ENCODE measurements around the gene EFCAB8.

EFCAB8 gene

GRCh38 chr20:32839982-32840285, 18.8 kb upstream of the EFCAB8 start:
- H3K9me3 ChIP-seq (ENCODE audit: control insufficient read depth in 2 of 2, low read length in 2 of 2) = no peaks in the 10 kb centered on the region
- no peak overlapping the region for H3K27ac ChIP-seq (ENCODE audit: low read depth in 2 of 2, low read length in 2 of 2)
- peaks cover 38 to 56% of the 10 kb centered on the region in 2 donors for H3K36me3 ChIP-seq (ENCODE audit: control insufficient read depth in 2 of 2, insufficient read depth in 2 of 2, low read length in 2 of 2)
- no peak overlapping the region for H3K4me3 ChIP-seq (ENCODE audit: low read length in 2 of 2)
- H3K9ac ChIP-seq (ENCODE audit: low read depth in 1 of 2, low read length in 2 of 2) = no peak overlapping the region
- no peaks in the 10 kb centered on the region for H3K4me1 ChIP-seq (ENCODE audit: control insufficient read depth in 2 of 2, insufficient read depth in 2 of 2, low read length in 2 of 2)
- H3K27me3 ChIP-seq (ENCODE audit: control insufficient read depth in 2 of 2, insufficient read depth in 2 of 2, low read length in 2 of 2) = no peaks in the 10 kb centered on the region

- Histone ChIP-seq H3K9me3 (ENCODE audit: control insufficient read depth in 2 of 2, low read length in 2 of 2) (no peaks in the 10 kb centered on the region), H3K27me3 (ENCODE audit: control insufficient read depth in 2 of 2, insufficient read depth in 2 of 2, low read length in 2 of 2) (no peaks in the 10 kb centered on the region)
Measured at GRCh38 chr20:32841174-32841573, 17.5 kb upstream of the EFCAB8 start.

GRCh38 chr20:32841632-32842031, 17.1 kb upstream of the EFCAB8 start:
- Histone ChIP-seq H3K36me3 (ENCODE audit: control insufficient read depth in 2 of 2, insufficient read depth in 2 of 2, low read length in 2 of 2) (peaks cover 44 to 57% of the 10 kb centered on the region in 2 donors), H3K4me3 (ENCODE audit: low read length in 2 of 2) (no peak overlapping the region), H3K27ac (ENCODE audit: low read depth in 2 of 2, low read length in 2 of 2) (no peak overlapping the region), H3K27me3 (ENCODE audit: control insufficient read depth in 2 of 2, insufficient read depth in 2 of 2, low read length in 2 of 2) (no peaks in the 10 kb centered on the region), H3K4me1 (ENCODE audit: control insufficient read depth in 2 of 2, insufficient read depth in 2 of 2, low read length in 2 of 2) (no peaks in the 10 kb centered on the region), H3K9me3 (ENCODE audit: control insufficient read depth in 2 of 2, low read length in 2 of 2) (no peaks in the 10 kb centered on the region), H3K9ac (ENCODE audit: low read depth in 1 of 2, low read length in 2 of 2) (no peak overlapping the region)

More at GRCh38 chr20:32841174-32841573, 17.5 kb upstream of the EFCAB8 start:
- Histone ChIP-seq H3K4me3 (ENCODE audit: low read length in 2 of 2) (no peak overlapping the region), H3K36me3 (ENCODE audit: control insufficient read depth in 2 of 2, insufficient read depth in 2 of 2, low read length in 2 of 2) (peaks cover 44 to 58% of the 10 kb centered on the region in 2 donors), H3K27ac (ENCODE audit: low read depth in 2 of 2, low read length in 2 of 2) (no peak overlapping the region), H3K9ac (ENCODE audit: low read depth in 1 of 2, low read length in 2 of 2) (no peak overlapping the region), H3K4me1 (ENCODE audit: control insufficient read depth in 2 of 2, insufficient read depth in 2 of 2, low read length in 2 of 2) (no peaks in the 10 kb centered on the region)

- no peaks in the 10 kb centered on the region for H3K9me3 ChIP-seq (ENCODE audit: control insufficient read depth in 2 of 2, low read length in 2 of 2)
- H3K4me1 ChIP-seq (ENCODE audit: control insufficient read depth in 2 of 2, insufficient read depth in 2 of 2, low read length in 2 of 2) = no peaks in the 10 kb centered on the region
- no peak overlapping the region for H3K4me3 ChIP-seq (ENCODE audit: low read length in 2 of 2)
- no peaks in the 10 kb centered on the region for H3K27me3 ChIP-seq (ENCODE audit: control insufficient read depth in 2 of 2, insufficient read depth in 2 of 2, low read length in 2 of 2)
- H3K36me3 ChIP-seq (ENCODE audit: control insufficient read depth in 2 of 2, insufficient read depth in 2 of 2, low read length in 2 of 2) = peaks cover 49 to 60% of the 10 kb centered on the region in 2 donors
- H3K27ac ChIP-seq (ENCODE audit: low read depth in 2 of 2, low read length in 2 of 2) = no peak overlapping the region
- no peak overlapping the region for H3K9ac ChIP-seq (ENCODE audit: low read depth in 1 of 2, low read length in 2 of 2)
Measured at GRCh38 chr20:32842688-32843524, 15.8 kb upstream of the EFCAB8 start.

- no peak overlapping the region for H3K27ac ChIP-seq (ENCODE audit: low read depth in 2 of 2, low read length in 2 of 2)
- peaks cover 41 to 55% of the 10 kb centered on the region in 2 donors for H3K36me3 ChIP-seq (ENCODE audit: control insufficient read depth in 2 of 2, insufficient read depth in 2 of 2, low read length in 2 of 2)
- no peak overlapping the region for H3K9ac ChIP-seq (ENCODE audit: low read depth in 1 of 2, low read length in 2 of 2)
- no peaks in the 10 kb centered on the region for H3K9me3 ChIP-seq (ENCODE audit: control insufficient read depth in 2 of 2, low read length in 2 of 2)
- H3K4me1 ChIP-seq (ENCODE audit: control insufficient read depth in 2 of 2, insufficient read depth in 2 of 2, low read length in 2 of 2) = no peaks in the 10 kb centered on the region
- no peak overlapping the region for H3K4me3 ChIP-seq (ENCODE audit: low read length in 2 of 2)
- H3K27me3 ChIP-seq (ENCODE audit: control insufficient read depth in 2 of 2, insufficient read depth in 2 of 2, low read length in 2 of 2) = no peaks in the 10 kb centered on the region
Measured at GRCh38 chr20:32845786-32846185, 12.9 kb upstream of the EFCAB8 start.

- Histone ChIP-seq H3K36me3 (ENCODE audit: control insufficient read depth in 2 of 2, insufficient read depth in 2 of 2, low read length in 2 of 2) (peaks cover 46 to 54% of the 10 kb centered on the region in 2 donors), H3K27ac (ENCODE audit: low read depth in 2 of 2, low read length in 2 of 2) (no peak overlapping the region), H3K9ac (ENCODE audit: low read depth in 1 of 2, low read length in 2 of 2) (no peak overlapping the region), H3K4me3 (ENCODE audit: low read length in 2 of 2) (no peak overlapping the region), H3K4me1 (ENCODE audit: control insufficient read depth in 2 of 2, insufficient read depth in 2 of 2, low read length in 2 of 2) (no peaks in the 10 kb centered on the region), H3K27me3 (ENCODE audit: control insufficient read depth in 2 of 2, insufficient read depth in 2 of 2, low read length in 2 of 2) (no peaks in the 10 kb centered on the region), H3K9me3 (ENCODE audit: control insufficient read depth in 2 of 2, low read length in 2 of 2) (no peaks in the 10 kb centered on the region)
Measured at GRCh38 chr20:32846852-32847251, 11.9 kb upstream of the EFCAB8 start.

- no peaks in the 10 kb centered on the region for H3K4me1 ChIP-seq (ENCODE audit: control insufficient read depth in 2 of 2, insufficient read depth in 2 of 2, low read length in 2 of 2)
- no peaks in the 10 kb centered on the region for H3K27me3 ChIP-seq (ENCODE audit: control insufficient read depth in 2 of 2, insufficient read depth in 2 of 2, low read length in 2 of 2)
- H3K36me3 ChIP-seq (ENCODE audit: control insufficient read depth in 2 of 2, insufficient read depth in 2 of 2, low read length in 2 of 2) = peaks cover 38 to 51% of the 10 kb centered on the region in 2 donors
- no peaks in the 10 kb centered on the region for H3K9me3 ChIP-seq (ENCODE audit: control insufficient read depth in 2 of 2, low read length in 2 of 2)
- no peak overlapping the region for H3K9ac ChIP-seq (ENCODE audit: low read depth in 1 of 2, low read length in 2 of 2)
- no peak overlapping the region for H3K4me3 ChIP-seq (ENCODE audit: low read length in 2 of 2)
- no peak overlapping the region for H3K27ac ChIP-seq (ENCODE audit: low read depth in 2 of 2, low read length in 2 of 2)
Measured at GRCh38 chr20:32847964-32848363, 10.8 kb upstream of the EFCAB8 start.

GRCh38 chr20:32848846-32849245, 9.9 kb upstream of the EFCAB8 start:
- Histone ChIP-seq H3K27me3 (ENCODE audit: control insufficient read depth in 2 of 2, insufficient read depth in 2 of 2, low read length in 2 of 2) (no peaks in the 10 kb centered on the region), H3K4me1 (ENCODE audit: control insufficient read depth in 2 of 2, insufficient read depth in 2 of 2, low read length in 2 of 2) (no peaks in the 10 kb centered on the region), H3K4me3 (ENCODE audit: low read length in 2 of 2) (no peak overlapping the region), H3K9me3 (ENCODE audit: control insufficient read depth in 2 of 2, low read length in 2 of 2) (no peaks in the 10 kb centered on the region), H3K27ac (ENCODE audit: low read depth in 2 of 2, low read length in 2 of 2) (no peak overlapping the region), H3K36me3 (ENCODE audit: control insufficient read depth in 2 of 2, insufficient read depth in 2 of 2, low read length in 2 of 2) (peaks cover 42 to 54% of the 10 kb centered on the region in 2 donors), H3K9ac (ENCODE audit: low read depth in 1 of 2, low read length in 2 of 2) (no peak overlapping the region)

- Histone ChIP-seq H3K4me3 (ENCODE audit: low read length in 2 of 2) (no peak overlapping the region), H3K27ac (ENCODE audit: low read depth in 2 of 2, low read length in 2 of 2) (no peak overlapping the region), H3K36me3 (ENCODE audit: control insufficient read depth in 2 of 2, insufficient read depth in 2 of 2, low read length in 2 of 2) (peaks cover 42 to 59% of the 10 kb centered on the region in 2 donors), H3K27me3 (ENCODE audit: control insufficient read depth in 2 of 2, insufficient read depth in 2 of 2, low read length in 2 of 2) (no peaks in the 10 kb centered on the region), H3K9ac (ENCODE audit: low read depth in 1 of 2, low read length in 2 of 2) (no peak overlapping the region), H3K4me1 (ENCODE audit: control insufficient read depth in 2 of 2, insufficient read depth in 2 of 2, low read length in 2 of 2) (no peaks in the 10 kb centered on the region), H3K9me3 (ENCODE audit: control insufficient read depth in 2 of 2, low read length in 2 of 2) (no peaks in the 10 kb centered on the region)
Measured at GRCh38 chr20:32849577-32849976, 9.1 kb upstream of the EFCAB8 start.

GRCh38 chr20:32855387-32855786, 3.3 kb upstream of the EFCAB8 start:
- peaks cover 17 to 30% of the 10 kb centered on the region in 2 donors for H3K36me3 ChIP-seq (ENCODE audit: control insufficient read depth in 2 of 2, insufficient read depth in 2 of 2, low read length in 2 of 2)
- H3K4me1 ChIP-seq (ENCODE audit: control insufficient read depth in 2 of 2, insufficient read depth in 2 of 2, low read length in 2 of 2) = no peaks in the 10 kb centered on the region
- no peaks in the 10 kb centered on the region for H3K9me3 ChIP-seq (ENCODE audit: control insufficient read depth in 2 of 2, low read length in 2 of 2)
- H3K9ac ChIP-seq (ENCODE audit: low read depth in 1 of 2, low read length in 2 of 2) = no peak overlapping the region
- no peaks in the 10 kb centered on the region for H3K27me3 ChIP-seq (ENCODE audit: control insufficient read depth in 2 of 2, insufficient read depth in 2 of 2, low read length in 2 of 2)
- H3K27ac ChIP-seq (ENCODE audit: low read depth in 2 of 2, low read length in 2 of 2) = no peak overlapping the region
- no peak overlapping the region for H3K4me3 ChIP-seq (ENCODE audit: low read length in 2 of 2)

Data from mucosa of rectum (tissue), 2 donors.